H1 (cell line): ENCODE results near the gene CDHR2.

Experiments used
- ATF2 ChIP-seq: IDR thresholded peaks from 2 replicates; pipeline ENCODE4 v1.6.1; 2012; ENCODE audit warnings: low read length, inconsistent platforms
- BACH1 ChIP-seq: IDR thresholded peaks from 2 replicates; pipeline ENCODE4 v1.6.1; 2012; ENCODE audit warnings: low read length, improper control_type of control experiment
- CTCF ChIP-seq, 3 experiments: IDR thresholded peaks; 1 replicate in 2 of 3; 2 replicates in 1 of 3; pipeline versions ENCODE4 v1.5.1 to v1.6.1; 2011; ENCODE audit warnings: low read length in 3 of 3, mild to moderate bottlenecking in 3 of 3, inconsistent platforms in 2 of 3, low read depth in 1 of 3, moderate library complexity in 1 of 3; ENCODE audit not compliant: insufficient read depth in 1 of 3; ENCODE audit errors: control extremely low read depth in 1 of 3
- EGR1 ChIP-seq: IDR thresholded peaks from 2 replicates; pipeline ENCODE4 v1.6.1; 2011; ENCODE audit warnings: low read depth, low read length, borderline replicate concordance
- EZH2 ChIP-seq: fragments of 200-600 bp; sonication (generic); IDR thresholded peaks from 2 replicates; pipeline ENCODE4 v1.7.1; 2012; ENCODE audit warnings: low read depth, mild to moderate bottlenecking, moderate library complexity, low read length, inconsistent platforms; ENCODE audit not compliant: severe bottlenecking
- GABPA ChIP-seq: IDR thresholded peaks from 2 replicates; pipeline ENCODE4 v1.6.1; 2011; ENCODE audit warnings: mild to moderate bottlenecking, low read length, moderate library complexity, borderline replicate concordance; ENCODE audit not compliant: insufficient read depth
- KDM1A ChIP-seq: fragments of 200-600, 300-600 bp; sonication (generic); IDR thresholded peaks from 2 replicates; pipeline ENCODE4 v1.7.1; 2016; ENCODE audit warnings: mild to moderate bottlenecking, low read length, borderline replicate concordance
- MAX ChIP-seq: IDR thresholded peaks from 2 replicates; pipeline ENCODE4 v1.6.1; 2012; ENCODE audit warnings: inconsistent platforms
- POLR2A ChIP-seq, 2 experiments: IDR thresholded peaks; 1 replicate in 1 of 2; 2 replicates in 1 of 2; pipeline ENCODE4 v1.6.1; 2011; ENCODE audit warnings: low read depth in 2 of 2, low read length in 2 of 2, mild to moderate bottlenecking in 2 of 2; ENCODE audit errors: control extremely low read depth in 1 of 2
- RAD21 ChIP-seq, 2 experiments: IDR thresholded peaks in 1 of 2; conservative IDR thresholded peaks in 1 of 2; 2 replicates each; pipeline ENCODE4 v1.6.1; 2011; ENCODE audit warnings: low read depth in 2 of 2, low read length in 2 of 2, improper control_type of control experiment in 1 of 2, inconsistent platforms in 1 of 2, mild to moderate bottlenecking in 1 of 2, moderate library complexity in 1 of 2
- SAP30 ChIP-seq: fragments of 300-600 bp; sonication (generic); IDR thresholded peaks from 2 replicates; pipeline ENCODE4 v1.7.1; 2012; ENCODE audit warnings: low read length, moderate library complexity, mild to moderate bottlenecking, inconsistent platforms; ENCODE audit not compliant: insufficient read depth, insufficient replicate concordance
- TAF1 ChIP-seq: IDR thresholded peaks from 2 replicates; pipeline ENCODE4 v1.6.1; 2011; ENCODE audit warnings: mild to moderate bottlenecking, low read depth, low read length
- TEAD4 ChIP-seq: IDR thresholded peaks from 2 replicates; pipeline ENCODE4 v1.6.1; 2012; ENCODE audit warnings: low read depth, low read length, inconsistent platforms, mixed read lengths

- TF ChIP-seq TAF1 (no peak), EZH2 (no peak), CTCF (IDR thresholded peaks at IDR 0.05; ENCODE audit: control extremely low read depth in 1 of 3, insufficient read depth in 1 of 3, low read depth in 1 of 3, low read length in 3 of 3) (no peak), TEAD4 (no peak), MAX (no peak), POLR2A (IDR thresholded peaks at IDR 0.05; ENCODE audit: control extremely low read depth in 1 of 2, low read depth in 2 of 2, low read length in 2 of 2) (no peak), SAP30 (no peak), RAD21 (IDR thresholded peaks at IDR 0.05 in 1 of 2, conservative IDR thresholded peaks at IDR 0.05 in 1 of 2; ENCODE audit: low read depth in 2 of 2, low read length in 2 of 2) (no peak), KDM1A (no peak), GABPA (no peak), EGR1 (no peak), ATF2 (no peak), BACH1 (no peak)
Measured at GRCh38 chr5:176529116-176529740, 19.9 kb upstream of the CDHR2 start.
